D721Med (cell line): ENCODE measurements around the gene ERC2.
"Not testable (repeated sequence)": the region's sequence is repeated elsewhere in the genome, so short reads cannot be mapped to it uniquely, and the experiment has no call there.

ENCODE experiments used
- DNase-seq: peaks from one replicate; pipeline ENCODE4 v3.0.0; 2011; ENCODE audit warnings: low spot score; ENCODE audit not compliant: insufficient read length
- FAIRE-seq: peaks from 2 replicates; lab custom pipeline; 2011; peaks lifted over from hg19 to GRCh38; lab: Jason Lieb, UNC
- CTCF ChIP-seq: IDR thresholded peaks from 2 replicates; pipeline ENCODE4 v1.5.1; 2012; ENCODE audit warnings: mild to moderate bottlenecking, control low read depth; ENCODE audit not compliant: insufficient read depth; ENCODE audit errors: missing control alignments

Gene ERC2

GRCh38 chr3:56275120-56275519, 193.1 kb downstream of the ERC2 start:
- TF ChIP-seq CTCF: no peak
- DNase-seq (no peak), FAIRE-seq (no peak)

- TF ChIP-seq CTCF: no peak
- no peak for DNase-seq
- FAIRE-seq: no peak
Observed at GRCh38 chr3:56269755-56270535, 198.3 kb downstream of the ERC2 start.

- no peak for FAIRE-seq
- TF ChIP-seq CTCF: no peak
Observed at GRCh38 chr3:56268616-56269383, 199.5 kb downstream of the ERC2 start.

GRCh38 chr3:56261852-56262251, 206.4 kb downstream of the ERC2 start:
- not testable (repeated sequence) for DNase-seq, FAIRE-seq

More at GRCh38 chr3:56268616-56269383, 199.5 kb downstream of the ERC2 start:
- DNase-seq: no peak

GRCh38 chr3:56260262-56260661, 208.0 kb downstream of the ERC2 start:
- FAIRE-seq: no peak
- DNase-seq: no peak
- no peak for TF ChIP-seq CTCF

- no peak for TF ChIP-seq CTCF
- FAIRE-seq: no peak
- no peak for DNase-seq
Observed at GRCh38 chr3:56257826-56258225, 210.4 kb downstream of the ERC2 start.

GRCh38 chr3:56254835-56255234, 213.4 kb downstream of the ERC2 start:
- no peak for TF ChIP-seq CTCF
- FAIRE-seq: no peak
- no peak for DNase-seq
